ENCODE data around the gene SLC27A5. TPM values are rescaled to one million over a fixed set of nuclear protein-coding genes. Genes with fewer than 3 reads are reported as not detected.

SLC27A5 gene
- total RNA-seq, 2 experiments from 2014 or later, result 21.7 to 26.6 TPM

GRCh38 chr19:58483776-58484175 lies 28.0 kb downstream of the SLC27A5 start:
- intact Hi-C loops (cut with micrococcal nuclease), result no loop called here
- CTCF ChIA-PET, result no interaction called here
- no peak overlapping the region for H3K27ac Mint-ChIP-seq

GRCh38 chr19:58482372-58482771 lies 29.4 kb downstream of the SLC27A5 start:
- POLR2A ChIA-PET, result no interaction called here
- no peak for TF ChIP-seq CTCF (IDR thresholded peaks at IDR 0.05)
- DNase-seq (no peak), ATAC-seq (no peak)
- CTCF ChIA-PET, result no interaction called here
- intact Hi-C loops (cut with micrococcal nuclease), result no loop called here
- Mint-ChIP-seq H3K27ac (no peak overlapping the region), H3K4me3 (no peak overlapping the region), H3K4me1 (ENCODE audit: low read depth) (peaks cover 3% of the 10 kb centered on the region), H3K9me3 (no peaks in the 10 kb centered on the region), H3K27me3 (no peaks in the 10 kb centered on the region), H3K36me3 (ENCODE audit: low read depth) (peaks cover 6% of the 10 kb centered on the region)

More at GRCh38 chr19:58483776-58484175, 28.0 kb downstream of the SLC27A5 start:
- Mint-ChIP-seq H3K4me3 (no peak overlapping the region), H3K4me1 (ENCODE audit: low read depth) (no peaks in the 10 kb centered on the region), H3K27me3 (no peaks in the 10 kb centered on the region), H3K36me3 (ENCODE audit: low read depth) (peaks cover 6% of the 10 kb centered on the region), H3K9me3 (no peaks in the 10 kb centered on the region)
- POLR2A ChIA-PET, result no interaction called here
- DNase-seq (no peak), ATAC-seq (no peak)
- no peak for TF ChIP-seq CTCF (IDR thresholded peaks at IDR 0.05)

- Mint-ChIP-seq H3K4me3 (no peak overlapping the region), H3K27ac (no peak overlapping the region), H3K9me3 (no peaks in the 10 kb centered on the region), H3K27me3 (no peaks in the 10 kb centered on the region), H3K36me3 (ENCODE audit: low read depth) (peaks cover 6% of the 10 kb centered on the region), H3K4me1 (ENCODE audit: low read depth) (peaks cover 11% of the 10 kb centered on the region)
- DNase-seq (no peak), ATAC-seq (no peak)
- intact Hi-C loops (cut with micrococcal nuclease), result no loop called here
- TF ChIP-seq CTCF (IDR thresholded peaks at IDR 0.05), result no peak
- POLR2A ChIA-PET, result interaction anchor here (0.7 kb wide), 1 partner anchor 179 kb away, joined by 3 read pairs; no protein-coding TSS in a partner anchor
- CTCF ChIA-PET, result interaction anchor here (1.4 kb wide), 1 partner anchor 33 kb away, joined by 4 read pairs; no protein-coding TSS in a partner anchor
These were observed 31.0 kb downstream of the SLC27A5 start for GRCh38 chr19:58480831-58481230.

- POLR2A ChIA-PET, result no interaction called here
- no peak for ATAC-seq
- Mint-ChIP-seq H3K36me3 (ENCODE audit: low read depth) (peaks cover 6% of the 10 kb centered on the region), H3K9me3 (no peaks in the 10 kb centered on the region), H3K4me1 (ENCODE audit: low read depth) (peaks cover 12% of the 10 kb centered on the region), H3K27ac (no peak overlapping the region), H3K4me3 (no peak overlapping the region), H3K27me3 (no peaks in the 10 kb centered on the region)
- TF ChIP-seq CTCF (IDR thresholded peaks at IDR 0.05), result no peak
- CTCF ChIA-PET, result interaction anchor here (1.4 kb wide), 1 partner anchor 34 kb away, joined by 4 read pairs; no protein-coding TSS in a partner anchor
- DNase-seq, result no peak
- intact Hi-C loops (cut with micrococcal nuclease), result no loop called here
These were observed 31.3 kb downstream of the SLC27A5 start for GRCh38 chr19:58480481-58480830.

- peaks cover 17% of the 10 kb centered on the region for H3K4me1 Mint-ChIP-seq (ENCODE audit: low read depth)
- no peak overlapping the region for H3K4me3 Mint-ChIP-seq
- CTCF ChIA-PET, result interaction anchor here (1.4 to 2.2 kb wide), 2 partner anchors 34 to 40 kb away, joined by 4 to 7 read pairs; partner anchors contain the start of gene ZBTB45
- H3K36me3 Mint-ChIP-seq (ENCODE audit: low read depth), result peaks cover 6% of the 10 kb centered on the region
- H3K27me3 Mint-ChIP-seq, result no peaks in the 10 kb centered on the region
- no peak overlapping the region for H3K27ac Mint-ChIP-seq
- ATAC-seq (no peak), DNase-seq (no peak)
- no peaks in the 10 kb centered on the region for H3K9me3 Mint-ChIP-seq
- intact Hi-C loops (cut with micrococcal nuclease), result no loop called here
- no peak for TF ChIP-seq CTCF (IDR thresholded peaks at IDR 0.05)
- POLR2A ChIA-PET, result interaction anchor here (1.9 kb wide), 1 partner anchor 40 kb away, joined by 5 read pairs; the partner anchor contains the start of gene ZBTB45
These were observed 31.9 kb downstream of the SLC27A5 start for GRCh38 chr19:58479736-58480480.

Data from activated CD8-positive, alpha-beta T cell treated with anti-CD3 and anti-CD28 coated beads for 36 hours (primary cell).